Measurements from ENCODE around the gene SLC6A19. TPM values are rescaled to one million over a fixed set of nuclear protein-coding genes. Genes with fewer than 3 reads are reported as not detected.

SLC6A19 gene
- total and polyA plus RNA-seq, 2 of the 4 experiments (the other 2 are of a cell fraction), result not detected

- TF ChIP-seq CEBPB (IDR thresholded peaks at IDR 0.05; ENCODE audit: low read depth, low read length), result no peak
Measured at GRCh38 chr5:1164696-1165630, 36.4 kb upstream of the SLC6A19 start (continued).

GRCh38 chr5:1165864-1166263 is 35.5 kb upstream of the SLC6A19 start:
- H2AFZ ChIP-seq (replicated peaks; ENCODE audit: low read length, poor library complexity), result no peak overlapping the region
- no peak overlapping the region for H2BK120ac ChIP-seq (ENCODE audit: low read depth, low read length)
- in situ Hi-C loops (cut with MboI; ENCODE audit: low sequenced_read_pairs) (loop anchor here (5.0 kb wide), 1 partner anchor 476 kb away; no protein-coding TSS in a partner anchor), dilution Hi-C loops (cut with HindIII; ENCODE audit: low sequenced_read_pairs, unreplicated experiment) (no loop called here), intact Hi-C loops (cut with micrococcal nuclease) (no loop called here)
- no peak for ATAC-seq (ENCODE audit: low read depth)
- no peak overlapping the region for H3K9ac ChIP-seq (ENCODE audit: low read depth, low read length)
- H4K20me1 ChIP-seq (ENCODE audit: insufficient read depth, low read length), result 0 out of 2 replicates have a peak, but pooled peaks cover 4% of the 10 kb centered on the region
- H3K27ac ChIP-seq (ENCODE audit: insufficient read depth, low read length), result no peak overlapping the region
- H3K4ac ChIP-seq (ENCODE audit: low read depth, low read length), result no peak overlapping the region
- peaks cover 2% of the 10 kb centered on the region; the same call in 1 of the 2 replicates for H3K4me1 ChIP-seq (ENCODE audit: control insufficient read depth, insufficient read depth, low read length)
- no TSS peak for BruUV-seq (replicated peaks)
- no peak overlapping the region for H3K4me3 ChIP-seq (ENCODE audit: insufficient read depth, low read depth, low read length)
- H3K79me1 ChIP-seq (ENCODE audit: low read depth in 1 of 2, low read length in 2 of 2), result no peaks in the 10 kb centered on the region
- H3K56ac ChIP-seq (ENCODE audit: extremely low read depth, insufficient read depth, low read length), result no peak overlapping the region
- no peak for DNase-seq
- H2BK20ac ChIP-seq (ENCODE audit: low read depth, low read length), result no peak overlapping the region
- peaks cover 21% of the 10 kb centered on the region; the same call in 1 of the 2 replicates for H3K27me3 ChIP-seq (ENCODE audit: control insufficient read depth, insufficient read depth, low read length)
- CTCF ChIA-PET, result interaction anchor here (0.9 kb wide), 1 partner anchor 9 kb away, joined by 3 read pairs; no protein-coding TSS in a partner anchor
- H4K5ac ChIP-seq (ENCODE audit: low read depth, low read length), result no peak overlapping the region
- TF ChIP-seq NFE2L2 (IDR thresholded peaks at IDR 0.05; ENCODE audit: low read depth, low read length), result no peak
- no peak for TF ChIP-seq CHD1 (IDR thresholded peaks at IDR 0.05; ENCODE audit: low read depth, low read length)
- TF ChIP-seq USF2 (IDR thresholded peaks at IDR 0.05; ENCODE audit: low read depth, low read length), result no peak
- no peak for TF ChIP-seq CEBPB (IDR thresholded peaks at IDR 0.05; ENCODE audit: low read depth, low read length)
- TF ChIP-seq RAD21 (IDR thresholded peaks at IDR 0.05; ENCODE audit: low read length), result no peak
- TF ChIP-seq POLR2A (IDR thresholded peaks at IDR 0.05; ENCODE audit: low read depth, low read length), result no peak
- no peak overlapping the region for H2AK5ac ChIP-seq (ENCODE audit: low read depth, low read length)
- H2BK15ac ChIP-seq (ENCODE audit: low read depth, low read length), result no peak overlapping the region
- POLR2A ChIA-PET (ENCODE audit: unreplicated experiment), result no interaction called here
- H3K9me3 ChIP-seq (ENCODE audit: control insufficient read depth, insufficient read depth, low read length), result no peaks in the 10 kb centered on the region
- no peaks in the 10 kb centered on the region for H3K36me3 ChIP-seq (ENCODE audit: control insufficient read depth, insufficient read depth, low read length)
- no peak overlapping the region for H3K18ac ChIP-seq (ENCODE audit: low read depth, low read length)
- no peak overlapping the region for H2AK9ac ChIP-seq (replicated peaks; ENCODE audit: low read depth, low read length, poor library complexity)
- H3K14ac ChIP-seq (replicated peaks; ENCODE audit: low read depth, low read length), result no peak overlapping the region
- H2BK5ac ChIP-seq (ENCODE audit: low read depth, low read length, poor library complexity, severe bottlenecking), result no peak overlapping the region
- no peak overlapping the region for H3K23ac ChIP-seq (ENCODE audit: low read depth, low read length)
- no peaks in the 10 kb centered on the region for H3K9me1 ChIP-seq (ENCODE audit: insufficient read depth, low read length)
- no peak overlapping the region for H4K8ac ChIP-seq (ENCODE audit: low read depth in 2 of 2, low read length in 2 of 2)
- no peak overlapping the region for H3K4me2 ChIP-seq (ENCODE audit: low read depth, low read length)
- H4K91ac ChIP-seq (ENCODE audit: insufficient read depth, low read depth, low read length), result no peak overlapping the region

Data from IMR-90 (cell line).